Neural cell (in vitro differentiated cells): Measurements from ENCODE around the gene STIM2. TPM values are rescaled to one million over a fixed set of nuclear protein-coding genes. Genes with fewer than 3 reads are reported as not detected.

Source experiments
- H2AFZ ChIP-seq: fragments of 200-600, 300-800 bp; sonication (generic), shearing (Covaris generic); 2 replicates; pipeline ENCODE4 v1.6.0; 2014; ENCODE audit warnings: low read depth, mild to moderate bottlenecking, antibody characterized with exemption, low read length, moderate library complexity
- H3F3A ChIP-seq: fragments of 200-600 bp; shearing (Covaris generic); 2 replicates; pipeline ENCODE4 v1.6.1; 2016; ENCODE audit warnings: mild to moderate bottlenecking, moderate library complexity, mixed read lengths, antibody characterized with exemption, low read length; ENCODE audit not compliant: insufficient read depth, poor library complexity, severe bottlenecking
- H3K27ac ChIP-seq: fragments of 200-600, 300-800 bp; sonication (generic), shearing (Covaris generic); 2 replicates; pipeline ENCODE4 v1.5.1; 2014; ENCODE audit warnings: mild to moderate bottlenecking, low read length, moderate library complexity
- H3K27me3 ChIP-seq: fragments of 300-800, 200-600 bp; sonication (generic), shearing (Covaris generic); 2 replicates; pipeline ENCODE4 v1.6.0; 2014; ENCODE audit warnings: mild to moderate bottlenecking, low read depth, low read length, moderate library complexity; ENCODE audit not compliant: insufficient read depth
- H3K36me3 ChIP-seq: fragments of 300-800, 200-600 bp; sonication (generic), shearing (Covaris generic); 2 replicates; pipeline ENCODE4 v1.5.1; 2014; ENCODE audit warnings: mild to moderate bottlenecking, antibody characterized with exemption, low read length, moderate library complexity; ENCODE audit not compliant: insufficient read depth
- H3K4me2 ChIP-seq: fragments of 300-800, 200-600 bp; sonication (generic), shearing (Covaris generic); 2 replicates; pipeline ENCODE4 v1.6.0; 2014; ENCODE audit warnings: mild to moderate bottlenecking, low read length
- H3K4me3 ChIP-seq: fragments of 300-800, 200-600 bp; sonication (generic), shearing (Covaris generic); 2 replicates; pipeline ENCODE4 v1.5.1; 2014; ENCODE audit warnings: mild to moderate bottlenecking, low read length, moderate library complexity
- H3K79me2 ChIP-seq: fragments of 200-600 bp; shearing (Covaris generic); replicated peaks from 2 replicates; pipeline ENCODE4 v1.6.0; 2014; ENCODE audit warnings: mild to moderate bottlenecking, low read length, moderate library complexity; ENCODE audit not compliant: insufficient read depth
- H3K9ac ChIP-seq: fragments of 300-800, 200-600 bp; sonication (generic), shearing (Covaris generic); 2 replicates; pipeline ENCODE4 v1.6.1; 2016; ENCODE audit warnings: mild to moderate bottlenecking, low read length, mixed read lengths
- H3K9me2 ChIP-seq: fragments of 200-600 bp; shearing (Covaris generic); 2 replicates; pipeline ENCODE4 v1.6.1; 2016; ENCODE audit warnings: mild to moderate bottlenecking, low read length, mixed read lengths; ENCODE audit not compliant: insufficient read depth
- H3K9me3 ChIP-seq: fragments of 200-600, 300-800 bp; sonication (generic), shearing (Covaris generic); 2 replicates; pipeline ENCODE4 v1.6.1; 2016; ENCODE audit warnings: mild to moderate bottlenecking, mixed run types, low read length, moderate library complexity, mixed read lengths
- H4K20me1 ChIP-seq: fragments of 200-600 bp; shearing (Covaris generic); 2 replicates; pipeline ENCODE4 v1.6.1; 2016; ENCODE audit warnings: mild to moderate bottlenecking, mixed run types; ENCODE audit not compliant: insufficient read depth
- EP300 ChIP-seq: fragments of 450-650 bp; conservative IDR thresholded peaks from 2 replicates; pipeline ENCODE4 v1.6.1; 2014; ENCODE audit warnings: antibody characterized with exemption, mild to moderate bottlenecking, moderate library complexity; ENCODE audit not compliant: poor library complexity, severe bottlenecking
- EZH2 ChIP-seq: fragments of 200-600, 300-800 bp; shearing (Covaris generic), sonication (generic); IDR thresholded peaks from 2 replicates; pipeline ENCODE4 v1.6.1; 2014; ENCODE audit warnings: antibody characterized with exemption, low read length, borderline replicate concordance, mild to moderate bottlenecking; ENCODE audit not compliant: insufficient read depth, poor library complexity, severe bottlenecking
- MXI1 ChIP-seq: fragments of 450-650 bp; conservative IDR thresholded peaks from 2 replicates; pipeline ENCODE4 v1.6.1; 2014; ENCODE audit warnings: antibody characterized with exemption, mild to moderate bottlenecking; ENCODE audit not compliant: poor library complexity, severe bottlenecking
- POLR2AphosphoS5 ChIP-seq: IDR thresholded peaks from 2 replicates; pipeline ENCODE4 v1.6.1; 2012
- RAD21 ChIP-seq: fragments of 450-650 bp; conservative IDR thresholded peaks from 2 replicates; pipeline ENCODE4 v1.6.1; 2014; ENCODE audit warnings: antibody characterized with exemption, mild to moderate bottlenecking, moderate library complexity
- SMC3 ChIP-seq: fragments of 450-650 bp; conservative IDR thresholded peaks from 2 replicates; pipeline ENCODE4 v1.6.1; 2014; ENCODE audit warnings: antibody characterized with exemption, mild to moderate bottlenecking, moderate library complexity; ENCODE audit not compliant: poor library complexity
- TAF1 ChIP-seq: IDR thresholded peaks from 2 replicates; pipeline ENCODE4 v1.6.1; 2012; ENCODE audit warnings: low read depth
- polyA plus RNA-seq: library from polyadenylated mRNA; depleted of rRNA; stranded (reverse); fragments of >200 nt; gene quantifications from 2 replicates; pipeline ENCODE4 v1.2.3, GENCODE V29; 2014
- TF ChIP-seq, protein P1 (sequence below): fragments of 450-650 bp; IDR thresholded peaks from 2 replicates; pipeline ENCODE4 v1.5.1; 2014; ENCODE audit warnings: antibody characterized with exemption, mild to moderate bottlenecking, moderate library complexity; ENCODE audit not compliant: poor library complexity, severe bottlenecking
- TF ChIP-seq, protein P2 (sequence below): IDR thresholded peaks from 2 replicates; pipeline ENCODE4 v1.6.1; 2012; ENCODE audit warnings: borderline replicate concordance

The STIM2 gene
- polyA plus RNA-seq, 1 donor from 2014 or later = 25.3 TPM

DNA sequence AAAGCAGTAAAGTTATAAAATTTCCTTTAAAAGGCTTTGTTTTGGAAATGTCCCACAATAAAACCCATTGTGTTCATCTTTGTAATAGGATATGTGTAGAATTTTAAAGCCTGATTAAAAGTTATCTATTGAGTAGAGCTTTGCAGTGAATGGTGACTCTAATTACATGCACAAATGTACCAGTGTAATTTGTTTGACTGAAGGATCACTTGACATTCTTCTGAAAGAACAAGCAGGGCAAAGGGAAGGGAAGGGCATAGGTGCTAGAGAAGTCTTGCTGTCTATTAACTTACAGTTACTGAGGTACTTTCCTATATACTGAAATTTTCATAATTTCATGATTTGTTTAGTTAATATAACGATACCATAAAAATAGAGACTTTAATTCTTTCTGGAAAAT lies 70.8 kb downstream of the STIM2 start:
- Histone ChIP-seq H3K27me3 (no peaks in the 10 kb centered on the region), H2AFZ (no peak overlapping the region), H3K9ac (no peak overlapping the region), H3K4me3 (no peak overlapping the region), H3K9me2 (no peaks in the 10 kb centered on the region), H3K4me2 (no peak overlapping the region), H3K27ac (no peak overlapping the region), H4K20me1 (no peaks in the 10 kb centered on the region), H3K9me3 (no peaks in the 10 kb centered on the region), H3K79me2 (peaks cover 4% of the 10 kb centered on the region), H3F3A (no peaks in the 10 kb centered on the region), H3K36me3 (no peaks in the 10 kb centered on the region)
- TF ChIP-seq POLR2AphosphoS5 (no peak), RAD21 (no peak), EZH2 (no peak)
- TF ChIP-seq, protein P1, sequence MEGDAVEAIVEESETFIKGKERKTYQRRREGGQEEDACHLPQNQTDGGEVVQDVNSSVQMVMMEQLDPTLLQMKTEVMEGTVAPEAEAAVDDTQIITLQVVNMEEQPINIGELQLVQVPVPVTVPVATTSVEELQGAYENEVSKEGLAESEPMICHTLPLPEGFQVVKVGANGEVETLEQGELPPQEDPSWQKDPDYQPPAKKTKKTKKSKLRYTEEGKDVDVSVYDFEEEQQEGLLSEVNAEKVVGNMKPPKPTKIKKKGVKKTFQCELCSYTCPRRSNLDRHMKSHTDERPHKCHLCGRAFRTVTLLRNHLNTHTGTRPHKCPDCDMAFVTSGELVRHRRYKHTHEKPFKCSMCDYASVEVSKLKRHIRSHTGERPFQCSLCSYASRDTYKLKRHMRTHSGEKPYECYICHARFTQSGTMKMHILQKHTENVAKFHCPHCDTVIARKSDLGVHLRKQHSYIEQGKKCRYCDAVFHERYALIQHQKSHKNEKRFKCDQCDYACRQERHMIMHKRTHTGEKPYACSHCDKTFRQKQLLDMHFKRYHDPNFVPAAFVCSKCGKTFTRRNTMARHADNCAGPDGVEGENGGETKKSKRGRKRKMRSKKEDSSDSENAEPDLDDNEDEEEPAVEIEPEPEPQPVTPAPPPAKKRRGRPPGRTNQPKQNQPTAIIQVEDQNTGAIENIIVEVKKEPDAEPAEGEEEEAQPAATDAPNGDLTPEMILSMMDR = no peak

DNA sequence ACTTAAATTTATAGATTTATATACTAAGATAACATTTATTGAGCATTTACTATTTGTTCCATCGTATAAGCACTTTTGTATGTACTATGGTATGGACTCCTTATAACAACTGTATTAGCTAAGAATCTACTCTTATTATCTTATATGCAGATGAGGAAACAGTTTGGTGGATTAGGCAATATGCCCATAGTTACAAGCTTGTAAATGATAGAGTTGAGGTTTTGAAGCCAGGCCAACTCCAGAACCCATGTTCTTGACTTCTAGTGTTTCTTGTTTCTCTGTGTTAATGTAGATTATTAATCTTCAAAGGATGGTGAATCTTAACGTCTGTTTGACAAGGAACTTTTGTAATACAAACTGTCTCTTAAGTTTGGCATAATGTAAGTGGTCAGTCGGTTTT lies 71.3 kb downstream of the STIM2 start:
- H3K4me2 ChIP-seq = no peak overlapping the region
- no peaks in the 10 kb centered on the region for H3F3A ChIP-seq
- TF ChIP-seq SMC3 = no peak
- TF ChIP-seq EZH2 = no peak
- TF ChIP-seq, protein P1 = no peak
- no peak for TF ChIP-seq MXI1
- no peak for TF ChIP-seq POLR2AphosphoS5
- TF ChIP-seq EP300 = no peak
- no peak for TF ChIP-seq RAD21
- no peak for TF ChIP-seq TAF1
- TF ChIP-seq, protein P2, sequence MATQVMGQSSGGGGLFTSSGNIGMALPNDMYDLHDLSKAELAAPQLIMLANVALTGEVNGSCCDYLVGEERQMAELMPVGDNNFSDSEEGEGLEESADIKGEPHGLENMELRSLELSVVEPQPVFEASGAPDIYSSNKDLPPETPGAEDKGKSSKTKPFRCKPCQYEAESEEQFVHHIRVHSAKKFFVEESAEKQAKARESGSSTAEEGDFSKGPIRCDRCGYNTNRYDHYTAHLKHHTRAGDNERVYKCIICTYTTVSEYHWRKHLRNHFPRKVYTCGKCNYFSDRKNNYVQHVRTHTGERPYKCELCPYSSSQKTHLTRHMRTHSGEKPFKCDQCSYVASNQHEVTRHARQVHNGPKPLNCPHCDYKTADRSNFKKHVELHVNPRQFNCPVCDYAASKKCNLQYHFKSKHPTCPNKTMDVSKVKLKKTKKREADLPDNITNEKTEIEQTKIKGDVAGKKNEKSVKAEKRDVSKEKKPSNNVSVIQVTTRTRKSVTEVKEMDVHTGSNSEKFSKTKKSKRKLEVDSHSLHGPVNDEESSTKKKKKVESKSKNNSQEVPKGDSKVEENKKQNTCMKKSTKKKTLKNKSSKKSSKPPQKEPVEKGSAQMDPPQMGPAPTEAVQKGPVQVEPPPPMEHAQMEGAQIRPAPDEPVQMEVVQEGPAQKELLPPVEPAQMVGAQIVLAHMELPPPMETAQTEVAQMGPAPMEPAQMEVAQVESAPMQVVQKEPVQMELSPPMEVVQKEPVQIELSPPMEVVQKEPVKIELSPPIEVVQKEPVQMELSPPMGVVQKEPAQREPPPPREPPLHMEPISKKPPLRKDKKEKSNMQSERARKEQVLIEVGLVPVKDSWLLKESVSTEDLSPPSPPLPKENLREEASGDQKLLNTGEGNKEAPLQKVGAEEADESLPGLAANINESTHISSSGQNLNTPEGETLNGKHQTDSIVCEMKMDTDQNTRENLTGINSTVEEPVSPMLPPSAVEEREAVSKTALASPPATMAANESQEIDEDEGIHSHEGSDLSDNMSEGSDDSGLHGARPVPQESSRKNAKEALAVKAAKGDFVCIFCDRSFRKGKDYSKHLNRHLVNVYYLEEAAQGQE = no peak
- no peaks in the 10 kb centered on the region for H3K36me3 ChIP-seq
- no peak overlapping the region for H3K27ac ChIP-seq
- no peaks in the 10 kb centered on the region for H3K9me3 ChIP-seq
- H3K9me2 ChIP-seq = no peaks in the 10 kb centered on the region
- no peak overlapping the region for H3K9ac ChIP-seq
- no peak overlapping the region for H2AFZ ChIP-seq
- peaks cover 4% of the 10 kb centered on the region for H3K79me2 ChIP-seq
- no peak overlapping the region for H3K4me3 ChIP-seq
- H4K20me1 ChIP-seq = no peaks in the 10 kb centered on the region
- H3K27me3 ChIP-seq = no peaks in the 10 kb centered on the region
